ENCODE data around the gene SPOCK1. TPM values are rescaled to one million over a fixed set of nuclear protein-coding genes. Genes with fewer than 3 reads are reported as not detected.
A peak's percentile ranks its signal among the peaks of the same experiment; 100 is the strongest.

SPOCK1 gene
- polyA plus RNA-seq, 3 donors = 1.8 to 5.7 (median 2.1) TPM

GRCh38 chr5:137142346-137142745 is 356.8 kb downstream of the SPOCK1 start:
- H3K4me1 Mint-ChIP-seq = no peaks in the 10 kb centered on the region
- peaks cover 4 to 7% (median 5%) of the 10 kb centered on the region in 3 donors for H3K27me3 Mint-ChIP-seq (ENCODE audit: low read depth in 3 of 3)
- no peak overlapping the region for H3K27ac Mint-ChIP-seq
- Histone ChIP-seq H3K79me2 (ENCODE audit: insufficient read depth, low read length) (no peaks in the 10 kb centered on the region), H4K20me1 (ENCODE audit: insufficient read depth, low read length) (no peaks in the 10 kb centered on the region), H3K27me3 (ENCODE audit: control insufficient read depth in 2 of 2, insufficient read depth in 2 of 2, low read length in 2 of 2) (no peaks in the 10 kb centered on the region), H3K4me1 (ENCODE audit: control insufficient read depth in 1 of 2, insufficient read depth in 2 of 2, low read length in 2 of 2) (no peaks in the 10 kb centered on the region), H3K9ac (ENCODE audit: insufficient read depth, low read length, poor library complexity, severe bottlenecking) (no peak overlapping the region), H3K4me3 (replicated peaks in 1 of 3; ENCODE audit: low read depth in 2 of 3, low read length in 3 of 3) (no peak overlapping the region), H3K9me3 (replicated peaks in 1 of 2; ENCODE audit: control insufficient read depth in 1 of 2, insufficient read depth in 1 of 2, low read length in 2 of 2) (no peaks in the 10 kb centered on the region), H3K4me2 (replicated peaks; ENCODE audit: extremely low read depth, low read length, poor library complexity, severe bottlenecking) (no peak overlapping the region), H3K36me3 (replicated peaks in 1 of 2; ENCODE audit: control insufficient read depth in 1 of 2, insufficient read depth in 2 of 2, low read length in 2 of 2) (no peaks in the 10 kb centered on the region), H3K27ac (ENCODE audit: low read depth in 1 of 2, low read length in 2 of 2) (no peak overlapping the region), H2AFZ (ENCODE audit: insufficient read depth, low read depth, low read length, poor library complexity, severe bottlenecking) (no peak overlapping the region)
- no peaks in the 10 kb centered on the region for H3K36me3 Mint-ChIP-seq
- peaks cover 0 to 1% (median 0%) of the 10 kb centered on the region in 7 donors for H3K9me3 Mint-ChIP-seq
- TF ChIP-seq, protein P1, sequence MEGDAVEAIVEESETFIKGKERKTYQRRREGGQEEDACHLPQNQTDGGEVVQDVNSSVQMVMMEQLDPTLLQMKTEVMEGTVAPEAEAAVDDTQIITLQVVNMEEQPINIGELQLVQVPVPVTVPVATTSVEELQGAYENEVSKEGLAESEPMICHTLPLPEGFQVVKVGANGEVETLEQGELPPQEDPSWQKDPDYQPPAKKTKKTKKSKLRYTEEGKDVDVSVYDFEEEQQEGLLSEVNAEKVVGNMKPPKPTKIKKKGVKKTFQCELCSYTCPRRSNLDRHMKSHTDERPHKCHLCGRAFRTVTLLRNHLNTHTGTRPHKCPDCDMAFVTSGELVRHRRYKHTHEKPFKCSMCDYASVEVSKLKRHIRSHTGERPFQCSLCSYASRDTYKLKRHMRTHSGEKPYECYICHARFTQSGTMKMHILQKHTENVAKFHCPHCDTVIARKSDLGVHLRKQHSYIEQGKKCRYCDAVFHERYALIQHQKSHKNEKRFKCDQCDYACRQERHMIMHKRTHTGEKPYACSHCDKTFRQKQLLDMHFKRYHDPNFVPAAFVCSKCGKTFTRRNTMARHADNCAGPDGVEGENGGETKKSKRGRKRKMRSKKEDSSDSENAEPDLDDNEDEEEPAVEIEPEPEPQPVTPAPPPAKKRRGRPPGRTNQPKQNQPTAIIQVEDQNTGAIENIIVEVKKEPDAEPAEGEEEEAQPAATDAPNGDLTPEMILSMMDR (IDR thresholded peaks at IDR 0.05) = no peak
- no peak overlapping the region for H3K4me3 Mint-ChIP-seq
- WGBS (ENCODE audit: insufficient coverage) = 86% methylated on average over 3 of the region's 3 CpGs
- no peak for DNase-seq
- intact Hi-C loops (cut with micrococcal nuclease) = no loop called here

DNA sequence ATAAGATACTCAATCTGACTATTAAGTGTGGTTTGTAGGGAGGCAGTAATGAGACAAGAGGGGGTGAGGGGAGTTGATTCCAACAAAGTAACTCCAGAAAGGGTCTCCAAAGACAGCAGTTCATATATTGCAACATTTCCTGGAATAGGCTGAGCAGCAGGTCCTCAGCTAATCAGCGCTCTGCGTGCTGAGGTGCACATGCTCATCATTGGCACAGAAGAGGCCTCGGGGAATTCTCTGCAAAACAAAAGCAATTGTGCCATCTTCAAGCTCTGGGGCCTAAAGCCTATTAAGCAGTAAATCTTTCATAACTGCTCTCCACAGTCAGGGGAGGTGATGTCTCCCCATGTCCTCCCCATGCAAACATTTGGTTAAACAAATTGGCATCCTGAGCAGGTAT is 357.3 kb downstream of the SPOCK1 start:
- H3K36me3 Mint-ChIP-seq = no peaks in the 10 kb centered on the region
- no peaks in the 10 kb centered on the region for H3K36me3 ChIP-seq (replicated peaks in 1 of 2; ENCODE audit: control insufficient read depth in 1 of 2, insufficient read depth in 2 of 2, low read length in 2 of 2)
- H3K4me1 ChIP-seq (ENCODE audit: control insufficient read depth in 1 of 2, insufficient read depth in 2 of 2, low read length in 2 of 2) = no peaks in the 10 kb centered on the region
- no peaks in the 10 kb centered on the region for H3K27me3 ChIP-seq (ENCODE audit: control insufficient read depth in 2 of 2, insufficient read depth in 2 of 2, low read length in 2 of 2)
- no peaks in the 10 kb centered on the region for H4K20me1 ChIP-seq (ENCODE audit: insufficient read depth, low read length)
- no peak overlapping the region for H3K4me3 ChIP-seq (replicated peaks in 1 of 3; ENCODE audit: low read depth in 2 of 3, low read length in 3 of 3)
- H3K9ac ChIP-seq (ENCODE audit: insufficient read depth, low read length, poor library complexity, severe bottlenecking) = no peak overlapping the region
- H3K4me2 ChIP-seq (replicated peaks; ENCODE audit: extremely low read depth, low read length, poor library complexity, severe bottlenecking) = no peak overlapping the region
- TF ChIP-seq, protein P1 (IDR thresholded peaks at IDR 0.05) = no peak
- WGBS (ENCODE audit: insufficient coverage) = 59% methylated on average over 3 of the region's 3 CpGs
- H3K9me3 ChIP-seq (replicated peaks in 1 of 2; ENCODE audit: control insufficient read depth in 1 of 2, insufficient read depth in 1 of 2, low read length in 2 of 2) = no peaks in the 10 kb centered on the region
- intact Hi-C loops (cut with micrococcal nuclease) = no loop called here
- no peaks in the 10 kb centered on the region for H3K4me1 Mint-ChIP-seq
- peak overlapping the region in 1 of 2 donors; percentile 2 for H3K4me3 Mint-ChIP-seq
- no peak overlapping the region for H3K27ac Mint-ChIP-seq
- peaks cover 5 to 7% (median 7%) of the 10 kb centered on the region in 3 donors for H3K27me3 Mint-ChIP-seq (ENCODE audit: low read depth in 3 of 3)
- H3K79me2 ChIP-seq (ENCODE audit: insufficient read depth, low read length) = no peaks in the 10 kb centered on the region
- no peak for DNase-seq
- no peak overlapping the region for H2AFZ ChIP-seq (ENCODE audit: insufficient read depth, low read depth, low read length, poor library complexity, severe bottlenecking)
- no peak overlapping the region for H3K27ac ChIP-seq (ENCODE audit: low read depth in 1 of 2, low read length in 2 of 2)
- peaks cover 0 to 1% (median 0%) of the 10 kb centered on the region in 7 donors for H3K9me3 Mint-ChIP-seq
